Karpas-422 (cell line): ENCODE measurements around the gene SLC25A10. TPM values are rescaled to one million over a fixed set of nuclear protein-coding genes. Genes with fewer than 3 reads are reported as not detected.

ENCODE experiments used
- DNase-seq: peaks from one replicate; pipeline ENCODE4 v3.0.0-alpha.2; 2015
- H2AFZ ChIP-seq: fragments of 200-600 bp; sonication (generic); 2 replicates; pipeline ENCODE4 v1.6.1; 2014; ENCODE audit warnings: antibody characterized with exemption, low read length, mixed read lengths
- H3K27ac ChIP-seq: fragments of 200-600 bp; sonication (generic); 2 replicates; pipeline ENCODE4 v1.5.1; 2014; ENCODE audit warnings: mild to moderate bottlenecking, low read length, moderate library complexity
- H3K27me3 ChIP-seq: fragments of 200-600 bp; sonication (generic); 2 replicates; pipeline ENCODE4 v1.6.1; 2014; ENCODE audit warnings: low read length, mixed read lengths
- H3K36me3 ChIP-seq: fragments of 200-600 bp; sonication (generic); 2 replicates; pipeline ENCODE4 v1.6.1; 2014; ENCODE audit warnings: low read length, mixed read lengths; ENCODE audit not compliant: insufficient read depth
- H3K4me1 ChIP-seq: fragments of 200-600 bp; sonication (generic); 2 replicates; pipeline ENCODE4 v1.6.1; 2014; ENCODE audit warnings: mild to moderate bottlenecking, low read length, mixed read lengths
- H3K4me2 ChIP-seq: fragments of 200-600 bp; sonication (generic); 2 replicates; pipeline ENCODE4 v1.6.1; 2014; ENCODE audit warnings: low read length, low read depth, mild to moderate bottlenecking; ENCODE audit not compliant: poor library complexity, severe bottlenecking
- H3K4me3 ChIP-seq: fragments of 200-600 bp; sonication (generic); 2 replicates; pipeline ENCODE4 v1.5.1; 2014; ENCODE audit warnings: mild to moderate bottlenecking, antibody characterized with exemption, low read length, mixed read lengths
- H3K79me2 ChIP-seq: fragments of 200-600 bp; sonication (generic); 2 replicates; pipeline ENCODE4 v1.6.1; 2014; ENCODE audit warnings: mild to moderate bottlenecking, low read length, mixed read lengths
- H3K9ac ChIP-seq: fragments of 200-600 bp; sonication (generic); 2 replicates; pipeline ENCODE4 v1.6.0; 2014; ENCODE audit warnings: low read length
- H3K9me2 ChIP-seq: fragments of 200-600 bp; sonication (generic), shearing (Covaris generic); replicated peaks from 2 replicates; pipeline ENCODE4 v1.6.0; 2014; ENCODE audit warnings: mild to moderate bottlenecking, low read length, moderate library complexity; ENCODE audit not compliant: insufficient read depth
- H3K9me3 ChIP-seq: fragments of 300-700, 200-600 bp; sonication (generic); 2 replicates; pipeline ENCODE4 v1.6.1; 2014; ENCODE audit warnings: low read length, mixed read lengths
- H4K20me1 ChIP-seq: fragments of 200-600 bp; sonication (generic); 2 replicates; pipeline ENCODE4 v1.6.1; 2014; ENCODE audit warnings: mild to moderate bottlenecking, antibody characterized with exemption, low read length, low read depth; ENCODE audit not compliant: insufficient read depth
- total RNA-seq: library from RNA; depleted of rRNA; stranded (reverse); fragments of >200 nt; shearing (Covaris generic); gene quantifications from 2 replicates; pipeline ENCODE4 v1.2.3, GENCODE V29; 2014; ENCODE audit warnings: low replicate concordance

Gene SLC25A10
- total RNA-seq, 1 experiment from 2014 or later, result 8.6 TPM

DNA sequence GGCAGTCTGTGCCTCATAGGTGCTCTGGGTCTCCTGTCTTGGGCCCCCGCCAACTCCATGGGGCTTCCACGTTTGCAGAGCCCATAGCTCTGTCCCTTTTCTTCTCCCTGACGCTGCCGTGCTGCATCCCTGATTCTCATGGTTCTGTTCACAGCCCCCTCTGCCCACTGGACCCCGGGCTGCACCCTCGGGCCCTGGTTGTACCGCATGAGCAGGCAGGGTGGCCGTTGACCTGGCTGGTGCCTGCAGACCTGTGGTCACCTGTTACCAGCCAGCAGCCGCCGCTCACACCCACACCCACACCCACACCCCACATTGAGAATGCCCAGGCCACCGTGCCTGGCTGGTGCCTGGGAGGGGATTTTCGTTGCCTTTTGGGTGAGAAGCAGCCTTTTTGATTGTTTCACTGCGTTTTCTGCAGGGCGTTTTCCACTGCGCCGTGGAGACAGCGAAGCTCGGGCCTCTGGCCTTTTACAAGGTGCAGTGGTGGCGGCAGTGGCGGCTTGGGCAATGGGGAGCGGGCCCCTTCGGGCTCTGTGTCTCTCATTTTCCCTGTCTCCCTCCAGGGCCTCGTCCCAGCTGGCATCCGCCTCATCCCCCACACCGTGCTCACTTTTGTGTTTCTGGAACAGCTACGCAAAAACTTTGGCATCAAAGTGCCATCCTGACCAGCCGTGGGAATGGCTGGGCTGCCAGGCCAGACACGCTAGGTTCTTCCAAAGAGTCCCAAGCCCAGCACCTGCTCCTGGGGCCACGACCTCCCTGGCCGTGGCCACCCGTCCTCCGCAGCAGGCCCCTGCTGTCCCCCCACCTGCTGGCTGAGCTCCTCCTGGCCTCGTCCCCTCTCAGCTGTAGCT is 7.6 kb downstream of the SLC25A10 start:
- H3K9me3 ChIP-seq, result no peaks in the 10 kb centered on the region

DNA sequence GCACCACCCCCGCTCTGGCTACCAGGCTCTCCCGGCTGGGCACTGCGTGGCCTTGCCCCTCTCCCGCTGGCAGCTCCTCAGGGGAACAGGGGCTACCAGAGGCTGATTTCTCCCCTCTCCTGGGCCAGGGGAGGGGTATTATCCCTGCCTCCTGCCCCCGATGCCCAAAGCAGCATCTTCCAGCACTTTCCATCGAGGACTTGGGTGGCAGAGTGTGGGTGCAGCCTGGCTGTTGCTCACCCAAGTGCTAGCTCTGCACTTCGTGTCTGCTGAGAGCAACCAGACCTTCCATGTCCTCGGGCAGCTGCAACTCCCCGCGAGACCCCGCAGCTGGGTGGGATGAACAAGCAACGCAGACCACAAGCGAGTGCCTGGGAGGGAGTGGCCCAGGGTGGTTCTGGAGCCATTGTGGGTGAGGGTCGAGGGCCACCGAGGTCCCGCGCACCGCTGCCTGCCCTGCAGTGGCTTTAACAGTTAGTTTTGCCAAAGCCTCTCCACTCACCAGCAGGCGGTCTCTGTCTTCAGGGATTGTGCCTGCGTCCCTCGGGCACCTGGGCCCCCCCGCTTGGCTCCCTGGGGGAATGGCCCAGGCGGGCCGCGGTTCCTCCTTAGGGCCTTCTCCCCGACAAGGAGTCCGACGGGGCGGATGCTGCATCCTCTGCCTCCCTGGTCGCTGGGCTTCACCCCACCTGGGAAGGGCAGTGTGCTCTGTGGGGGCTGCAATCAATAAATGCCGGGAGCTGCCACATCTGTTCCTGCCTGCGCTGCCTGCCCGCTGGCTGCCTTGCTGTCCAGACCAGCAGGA is 8.4 kb downstream of the SLC25A10 start:
- Histone ChIP-seq H3K27me3 (no peaks in the 10 kb centered on the region), H3K9me3 (no peaks in the 10 kb centered on the region), H2AFZ (no peak overlapping the region), H4K20me1 (peaks cover 2% of the 10 kb centered on the region; the same call in 1 of the 2 replicates), H3K9ac (no peak overlapping the region), H3K9me2 (no peaks in the 10 kb centered on the region), H3K4me2 (no peak overlapping the region), H3K79me2 (no peaks in the 10 kb centered on the region), H3K4me1 (peaks cover 3% of the 10 kb centered on the region), H3K36me3 (no peaks in the 10 kb centered on the region), H3K4me3 (no peak overlapping the region), H3K27ac (no peak overlapping the region)
- no peak for DNase-seq

More for the DNA sequence above, 7.6 kb downstream of the SLC25A10 start:
- H3K4me3 ChIP-seq, result no peak overlapping the region
- no peak overlapping the region for H2AFZ ChIP-seq
- H3K4me1 ChIP-seq, result no peaks in the 10 kb centered on the region
- peaks cover 9% of the 10 kb centered on the region; the same call in 1 of the 2 replicates for H4K20me1 ChIP-seq
- no peak overlapping the region for H3K4me2 ChIP-seq
- no peak overlapping the region for H3K9ac ChIP-seq
- H3K9me2 ChIP-seq, result no peaks in the 10 kb centered on the region
- DNase-seq, result no peak
- no peak overlapping the region for H3K27ac ChIP-seq
- H3K36me3 ChIP-seq, result no peaks in the 10 kb centered on the region
- H3K79me2 ChIP-seq, result no peaks in the 10 kb centered on the region
- H3K27me3 ChIP-seq, result no peaks in the 10 kb centered on the region

DNA sequence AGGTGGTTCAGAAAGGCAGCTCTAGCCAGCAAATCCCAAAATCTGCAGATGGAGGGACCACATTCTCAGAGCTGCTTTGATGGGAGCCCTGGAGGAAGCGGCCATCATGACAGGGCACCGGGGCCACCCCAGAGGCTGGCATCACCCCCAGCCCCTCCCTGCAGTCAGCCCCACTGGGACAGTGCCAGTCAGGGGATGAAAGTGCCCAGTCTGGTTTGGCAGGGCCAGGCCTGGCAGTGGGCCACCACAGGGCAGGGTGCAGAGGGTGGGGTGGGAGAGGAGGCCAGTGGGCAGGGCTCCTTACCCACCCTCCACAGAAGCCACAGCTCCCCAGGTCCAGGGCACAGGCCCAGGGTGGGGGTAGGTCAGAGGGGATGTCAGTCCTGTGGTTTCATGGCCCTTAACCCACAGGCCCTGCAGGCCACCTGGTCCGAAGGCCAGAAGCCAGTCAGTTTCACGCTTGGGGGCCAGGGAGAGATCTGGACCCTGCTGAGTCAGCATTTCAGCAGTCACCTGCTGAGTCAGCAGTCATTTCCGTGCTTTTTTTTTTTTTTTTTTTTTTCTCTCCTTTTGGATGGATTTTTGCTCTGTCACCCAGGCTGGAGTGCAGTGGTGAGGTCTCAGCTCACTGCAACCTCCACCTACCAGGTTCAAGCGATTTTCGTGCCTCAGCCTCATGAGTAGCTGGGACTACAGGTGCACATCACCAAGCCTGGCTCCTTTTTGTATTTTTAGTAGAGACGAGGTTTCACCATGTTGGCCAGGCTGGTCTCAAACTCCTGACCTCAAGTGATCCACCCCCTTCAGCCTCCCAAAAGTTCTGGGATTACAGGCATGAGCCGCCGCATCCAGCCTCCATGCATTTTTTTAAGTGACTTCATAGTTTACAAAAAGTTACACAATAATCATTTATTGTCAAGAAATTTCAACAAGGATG is 10.4 kb downstream of the SLC25A10 start:
- no peaks in the 10 kb centered on the region for H3K79me2 ChIP-seq
- H3K4me1 ChIP-seq, result peaks cover 4% of the 10 kb centered on the region
- peaks cover 2% of the 10 kb centered on the region; the same call in 1 of the 2 replicates for H4K20me1 ChIP-seq
- DNase-seq, result no peak
- H3K27me3 ChIP-seq, result no peaks in the 10 kb centered on the region
- no peaks in the 10 kb centered on the region for H3K9me3 ChIP-seq
- no peaks in the 10 kb centered on the region for H3K36me3 ChIP-seq
- H3K4me3 ChIP-seq, result no peak overlapping the region
- no peak overlapping the region for H3K4me2 ChIP-seq
- no peak overlapping the region for H2AFZ ChIP-seq
- no peak overlapping the region for H3K27ac ChIP-seq
- H3K9me2 ChIP-seq, result no peaks in the 10 kb centered on the region
- no peak overlapping the region for H3K9ac ChIP-seq

DNA sequence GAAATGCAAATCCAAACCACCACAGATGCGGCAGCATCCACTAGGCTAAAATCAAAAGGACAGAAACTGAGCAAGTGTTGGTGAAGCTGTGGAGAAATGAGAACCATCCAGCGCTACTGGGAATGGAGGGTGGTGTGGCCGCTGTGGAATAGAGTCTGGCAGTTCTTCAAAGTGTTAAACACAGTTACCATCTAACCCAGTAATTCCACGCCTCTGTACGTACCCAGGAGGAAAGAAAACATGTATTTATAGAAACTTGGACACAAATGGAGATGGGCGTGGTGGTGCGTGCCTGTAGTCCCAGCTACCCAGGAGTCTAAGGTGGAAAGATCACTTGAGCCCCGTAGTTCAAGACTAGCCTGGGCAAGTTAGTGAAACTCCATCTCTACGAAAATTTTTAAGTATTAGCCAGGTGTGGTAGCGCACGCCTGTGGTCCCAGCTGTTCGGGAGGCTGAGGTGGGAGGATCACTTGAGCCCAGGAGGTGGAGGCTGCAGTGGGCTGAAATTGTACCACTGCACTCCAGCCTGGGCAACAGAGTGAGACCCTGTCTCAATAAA is 11.6 kb downstream of the SLC25A10 start:
- Histone ChIP-seq H3K4me2 (no peak overlapping the region), H3K9me2 (no peaks in the 10 kb centered on the region), H3K9ac (no peak overlapping the region), H2AFZ (no peak overlapping the region), H4K20me1 (peaks cover 2% of the 10 kb centered on the region; the same call in 1 of the 2 replicates), H3K9me3 (no peaks in the 10 kb centered on the region), H3K27ac (no peak overlapping the region), H3K36me3 (no peaks in the 10 kb centered on the region), H3K4me1 (peaks cover 4% of the 10 kb centered on the region), H3K79me2 (no peaks in the 10 kb centered on the region), H3K27me3 (no peaks in the 10 kb centered on the region), H3K4me3 (no peak overlapping the region)
- DNase-seq, result no peak

DNA sequence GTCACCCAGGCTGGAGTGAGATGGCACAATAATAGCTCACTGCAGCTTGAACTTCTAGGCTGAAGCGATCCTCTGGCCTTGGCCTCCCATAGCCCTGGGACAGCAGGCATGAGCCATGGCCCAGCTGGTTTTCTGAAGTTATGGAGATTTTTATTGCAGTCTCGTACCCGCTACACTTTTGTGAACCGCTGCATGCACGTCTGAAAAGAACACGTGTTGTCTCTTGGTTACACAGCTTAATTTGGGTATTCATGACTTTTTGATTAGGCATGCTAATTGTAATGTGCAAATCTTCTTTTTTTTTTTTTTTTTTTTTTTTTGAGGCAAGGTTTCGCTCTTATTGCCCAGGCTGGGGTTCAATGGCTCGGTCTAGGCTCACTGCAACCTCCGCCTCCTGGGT is 13.4 kb downstream of the SLC25A10 start:
- H4K20me1 ChIP-seq, result peaks cover 2% of the 10 kb centered on the region; the same call in 1 of the 2 replicates
- H3K36me3 ChIP-seq, result no peaks in the 10 kb centered on the region
- no peaks in the 10 kb centered on the region for H3K9me2 ChIP-seq
- no peaks in the 10 kb centered on the region for H3K27me3 ChIP-seq
- no peak overlapping the region for H3K9ac ChIP-seq
- no peak overlapping the region for H3K27ac ChIP-seq
- no peak overlapping the region for H3K4me3 ChIP-seq
- H2AFZ ChIP-seq, result no peak overlapping the region
- H3K9me3 ChIP-seq, result no peaks in the 10 kb centered on the region
- H3K4me1 ChIP-seq, result peaks cover 4% of the 10 kb centered on the region
- no peak overlapping the region for H3K4me2 ChIP-seq
- DNase-seq, result peak; percentile 72
- no peaks in the 10 kb centered on the region for H3K79me2 ChIP-seq

DNA sequence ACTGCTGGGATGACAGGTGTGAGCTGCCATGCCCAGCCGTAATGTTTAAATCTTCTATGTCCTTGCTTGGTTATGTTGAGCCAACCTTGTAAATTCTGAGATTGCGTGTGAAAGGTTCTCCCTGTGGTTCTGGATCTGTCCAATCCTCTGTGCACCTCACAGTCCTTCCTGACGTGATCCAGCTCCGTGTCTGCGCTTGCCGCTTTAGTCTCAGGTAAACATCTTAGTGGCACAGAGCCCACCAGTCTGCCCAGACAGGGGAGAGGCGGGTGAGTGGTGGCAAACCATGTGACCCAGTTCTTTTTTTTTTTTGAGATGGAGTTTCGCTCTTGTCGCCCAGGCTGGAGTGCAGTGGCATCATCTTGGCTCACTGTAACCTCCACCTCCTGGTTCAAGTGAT is 13.9 kb downstream of the SLC25A10 start:
- no peaks in the 10 kb centered on the region for H3K9me2 ChIP-seq
- H3K27ac ChIP-seq, result no peak overlapping the region
- H3K9me3 ChIP-seq, result no peaks in the 10 kb centered on the region
- H3K4me2 ChIP-seq, result no peak overlapping the region
- peaks cover under 1% of the 10 kb centered on the region; the same call in 1 of the 2 replicates for H4K20me1 ChIP-seq
- no peak for DNase-seq
- H3K4me3 ChIP-seq, result no peak overlapping the region
- H3K27me3 ChIP-seq, result no peaks in the 10 kb centered on the region
- H3K4me1 ChIP-seq, result peaks cover 4% of the 10 kb centered on the region
- H3K79me2 ChIP-seq, result no peaks in the 10 kb centered on the region
- H2AFZ ChIP-seq, result no peak overlapping the region
- H3K36me3 ChIP-seq, result no peaks in the 10 kb centered on the region
- no peak overlapping the region for H3K9ac ChIP-seq

DNA sequence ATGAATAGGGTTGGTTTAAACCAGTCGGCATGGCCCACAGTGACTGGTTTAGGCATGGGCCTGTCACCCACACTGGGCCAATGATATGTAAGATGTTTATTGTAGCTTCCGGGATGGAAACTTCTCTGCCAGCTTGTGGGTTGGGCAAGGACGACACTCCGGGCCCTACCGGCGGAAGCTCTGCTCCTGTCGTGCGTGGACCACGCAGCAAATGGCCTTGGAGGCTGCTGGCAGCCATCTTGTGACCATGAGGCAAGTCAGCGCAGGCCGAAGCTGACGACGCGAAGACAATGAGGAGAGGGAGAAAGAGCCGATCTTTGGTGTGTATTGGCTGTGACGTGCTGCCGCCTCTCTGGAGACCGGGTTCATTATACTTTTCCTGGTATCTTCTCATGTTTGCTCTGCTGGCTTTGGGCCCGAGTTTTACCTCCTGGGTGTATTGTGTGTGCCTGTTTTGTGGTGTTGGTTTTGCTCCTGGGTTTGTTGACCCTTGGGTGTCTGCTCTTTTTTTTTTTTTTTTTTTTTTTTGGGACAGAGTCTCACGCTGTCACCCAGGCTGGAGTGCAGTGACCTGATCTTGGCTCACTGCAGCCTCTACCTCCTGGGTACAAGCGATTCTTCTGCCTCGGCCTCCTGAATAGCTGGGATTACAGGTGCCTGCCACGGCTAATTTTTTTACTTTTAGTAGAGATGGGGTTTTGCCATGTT is 15.4 kb downstream of the SLC25A10 start:
- Histone ChIP-seq H3K79me2 (no peaks in the 10 kb centered on the region), H3K4me2 (no peak overlapping the region), H3K9me3 (no peaks in the 10 kb centered on the region), H3K4me3 (no peak overlapping the region), H3K9me2 (no peaks in the 10 kb centered on the region), H3K27ac (no peak overlapping the region), H2AFZ (no peak overlapping the region), H3K4me1 (peaks cover 9% of the 10 kb centered on the region), H4K20me1 (no peaks in the 10 kb centered on the region), H3K9ac (no peak overlapping the region), H3K36me3 (no peaks in the 10 kb centered on the region), H3K27me3 (no peaks in the 10 kb centered on the region)
- no peak for DNase-seq
